Heart left ventricle (tissue), 13 donors: ENCODE results near the gene LNPEP.

Source experiments
- CTCF ChIP-seq, 12 donors: fragments of 200-600 bp; sonication (generic) in 4 of 12; IDR thresholded peaks; one replicate each; pipeline versions ENCODE4 v1.5.0 to v1.8.0; 2018 to 2022; ENCODE audit warnings: antibody characterized with exemption in 12 of 12, mild to moderate bottlenecking in 5 of 12
- POLR2A ChIP-seq, 2 donors: fragments of 450-650 bp; IDR thresholded peaks; one replicate each; pipeline ENCODE4 v1.6.1; 2017; ENCODE audit warnings: antibody characterized with exemption in 2 of 2, mild to moderate bottlenecking in 2 of 2, moderate library complexity in 2 of 2
- donor health status: ischemic (EF 13 %, LVEDD 7.1; RV severe dilation, severe dysfunction).
- donor health status: DM: no; HTN: yes; CAD: no.
- donor health status: DM: no; HTN: no; CAD: no.
- donor health status: ischemic (EF 25% LVEDD 6.9; RV normal size, moderate dysfunction).
- donor health status: ischemic (EF 25% LVEDD 5.7; RV mildly dilated, moderate dysfunction).
- donor health status: ischemic (EF 35%, LVEDD 5.7; RV mildly dilated, moderate dysfunction).
- donor health status: nonischemic (EF 11% LVEDD 7.7; RV severe dilation, severe dysfunction).
- donor health status: DM: yes; HTN: yes; CAD: no.
- donor health status: PGD.
- donor health status: ischemic (EF 29% LVEDD 5.4; RV normal size, mild dysfunction).
- donor health status: nonischemic (EF 23%, LVEDD 6.1; RV moderate dilation, normal function).

GRCh38 chr5:96961053-96961452 lies 25.2 kb downstream of the LNPEP start:
- no peak for TF ChIP-seq CTCF (IDR thresholded peaks at IDR 0.05)
- no peak for TF ChIP-seq POLR2A (IDR thresholded peaks at IDR 0.05)
